ENCODE data around the gene IGIP.

IGIP gene

DNA sequence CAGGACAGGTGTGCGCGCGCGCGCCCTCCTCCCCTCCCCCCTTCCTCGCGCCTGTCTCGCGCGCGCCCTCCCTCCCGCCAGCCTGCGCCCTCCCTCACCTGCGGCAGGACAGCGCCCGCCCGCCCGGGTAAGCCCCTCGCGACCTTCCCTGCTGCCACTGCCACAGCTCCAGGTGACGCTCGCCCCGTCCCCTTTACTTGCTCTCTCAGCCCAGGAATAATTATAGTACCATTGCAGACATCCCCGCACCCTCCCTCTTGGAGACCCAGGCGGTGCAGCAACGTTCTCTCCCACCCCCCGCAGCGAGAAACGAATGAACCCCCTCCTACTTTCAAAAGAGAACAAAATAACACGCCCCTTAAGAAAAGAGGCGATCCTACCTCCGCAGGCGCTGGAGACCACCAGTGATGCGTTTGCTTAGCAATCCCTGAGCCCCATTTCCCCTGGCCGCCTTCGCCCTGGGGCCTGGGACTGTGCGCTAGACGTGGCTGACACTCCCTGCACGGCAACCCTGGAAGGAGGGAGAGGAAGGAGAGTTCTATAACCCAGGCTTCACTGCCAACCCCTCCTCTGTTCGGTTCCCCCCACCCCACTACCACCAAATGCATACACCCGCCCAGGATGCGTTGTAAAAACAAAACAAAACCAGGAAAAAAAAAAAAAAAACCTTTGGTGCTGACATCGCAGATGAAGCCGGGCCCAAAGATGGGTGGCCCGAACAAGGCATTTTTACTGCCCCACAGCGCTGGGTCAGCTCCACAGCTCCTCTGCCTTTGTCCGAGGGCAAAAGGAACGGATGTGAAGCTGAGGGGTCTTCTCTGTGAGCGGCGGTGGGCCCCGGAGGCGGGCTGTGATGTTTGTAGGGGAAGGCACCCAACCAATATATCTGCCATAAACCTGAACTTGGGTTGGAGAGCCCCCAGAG, 17.4 kb upstream of the IGIP start:
- Histone ChIP-seq H3K27ac (replicated peaks) (peak overlapping the region; percentile 91), H3K4me3 (replicated peaks; ENCODE audit: insufficient read depth, low read length) (peak overlapping the region; percentile 70), H3K27me3 (ENCODE audit: insufficient read depth, poor library complexity, severe bottlenecking) (no peaks in the 10 kb centered on the region)
- TF ChIP-seq GABPA (IDR thresholded peaks at IDR 0.05; ENCODE audit: low read depth), result no peak
- TF ChIP-seq SPI1 (IDR thresholded peaks at IDR 0.05; ENCODE audit: borderline replicate concordance, low read depth), result no peak
- TF ChIP-seq POLR2AphosphoS5 (IDR thresholded peaks at IDR 0.05; ENCODE audit: low read depth), result no peak; the same call in 1 of the 2 replicates
- TF ChIP-seq, protein P1, sequence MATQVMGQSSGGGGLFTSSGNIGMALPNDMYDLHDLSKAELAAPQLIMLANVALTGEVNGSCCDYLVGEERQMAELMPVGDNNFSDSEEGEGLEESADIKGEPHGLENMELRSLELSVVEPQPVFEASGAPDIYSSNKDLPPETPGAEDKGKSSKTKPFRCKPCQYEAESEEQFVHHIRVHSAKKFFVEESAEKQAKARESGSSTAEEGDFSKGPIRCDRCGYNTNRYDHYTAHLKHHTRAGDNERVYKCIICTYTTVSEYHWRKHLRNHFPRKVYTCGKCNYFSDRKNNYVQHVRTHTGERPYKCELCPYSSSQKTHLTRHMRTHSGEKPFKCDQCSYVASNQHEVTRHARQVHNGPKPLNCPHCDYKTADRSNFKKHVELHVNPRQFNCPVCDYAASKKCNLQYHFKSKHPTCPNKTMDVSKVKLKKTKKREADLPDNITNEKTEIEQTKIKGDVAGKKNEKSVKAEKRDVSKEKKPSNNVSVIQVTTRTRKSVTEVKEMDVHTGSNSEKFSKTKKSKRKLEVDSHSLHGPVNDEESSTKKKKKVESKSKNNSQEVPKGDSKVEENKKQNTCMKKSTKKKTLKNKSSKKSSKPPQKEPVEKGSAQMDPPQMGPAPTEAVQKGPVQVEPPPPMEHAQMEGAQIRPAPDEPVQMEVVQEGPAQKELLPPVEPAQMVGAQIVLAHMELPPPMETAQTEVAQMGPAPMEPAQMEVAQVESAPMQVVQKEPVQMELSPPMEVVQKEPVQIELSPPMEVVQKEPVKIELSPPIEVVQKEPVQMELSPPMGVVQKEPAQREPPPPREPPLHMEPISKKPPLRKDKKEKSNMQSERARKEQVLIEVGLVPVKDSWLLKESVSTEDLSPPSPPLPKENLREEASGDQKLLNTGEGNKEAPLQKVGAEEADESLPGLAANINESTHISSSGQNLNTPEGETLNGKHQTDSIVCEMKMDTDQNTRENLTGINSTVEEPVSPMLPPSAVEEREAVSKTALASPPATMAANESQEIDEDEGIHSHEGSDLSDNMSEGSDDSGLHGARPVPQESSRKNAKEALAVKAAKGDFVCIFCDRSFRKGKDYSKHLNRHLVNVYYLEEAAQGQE (IDR thresholded peaks at IDR 0.05; ENCODE audit: insufficient replicate concordance, low read depth), result no peak
- no peak for TF ChIP-seq CTCF (IDR thresholded peaks at IDR 0.05; ENCODE audit: insufficient read depth, low read length)
- DNase-seq (ENCODE audit: low read depth in 1 of 2, low spot score in 1 of 2), result no peak

GRCh38 chr5:140109018-140109758, 16.5 kb upstream of the IGIP start:
- Histone ChIP-seq H3K27ac (replicated peaks) (no peak overlapping the region), H3K4me3 (replicated peaks; ENCODE audit: insufficient read depth, low read length) (peak overlapping the region; percentile 70), H3K27me3 (ENCODE audit: insufficient read depth, poor library complexity, severe bottlenecking) (no peaks in the 10 kb centered on the region)
- TF ChIP-seq GABPA (IDR thresholded peaks at IDR 0.05; ENCODE audit: low read depth) (no peak), CTCF (IDR thresholded peaks at IDR 0.05; ENCODE audit: insufficient read depth, low read length) (no peak), SPI1 (IDR thresholded peaks at IDR 0.05; ENCODE audit: borderline replicate concordance, low read depth) (no peak), POLR2AphosphoS5 (IDR thresholded peaks at IDR 0.05; ENCODE audit: low read depth) (no peak)
- TF ChIP-seq, protein P1 (IDR thresholded peaks at IDR 0.05; ENCODE audit: insufficient replicate concordance, low read depth), result no peak
- DNase-seq (ENCODE audit: low read depth in 1 of 2, low spot score in 1 of 2), result no peak

- Histone ChIP-seq H3K4me3 (replicated peaks; ENCODE audit: insufficient read depth, low read length) (no peak overlapping the region), H3K27ac (replicated peaks) (no peak overlapping the region), H3K27me3 (ENCODE audit: insufficient read depth, poor library complexity, severe bottlenecking) (no peaks in the 10 kb centered on the region)
- TF ChIP-seq SPI1 (IDR thresholded peaks at IDR 0.05; ENCODE audit: borderline replicate concordance, low read depth), result no peak
- TF ChIP-seq, protein P1 (IDR thresholded peaks at IDR 0.05; ENCODE audit: insufficient replicate concordance, low read depth), result no peak
- no peak for TF ChIP-seq POLR2AphosphoS5 (IDR thresholded peaks at IDR 0.05; ENCODE audit: low read depth)
- TF ChIP-seq CTCF (IDR thresholded peaks at IDR 0.05; ENCODE audit: insufficient read depth, low read length), result no peak
- DNase-seq (ENCODE audit: low read depth in 1 of 2, low spot score in 1 of 2), result no peak
Measured at GRCh38 chr5:140109759-140110645, 15.7 kb upstream of the IGIP start.
